Measurements from ENCODE around the gene DUOX2. TPM values are rescaled to one million over a fixed set of nuclear protein-coding genes. Genes with fewer than 3 reads are reported as not detected.

Gene DUOX2
- not detected in 2 replicates for total RNA-seq

DNA sequence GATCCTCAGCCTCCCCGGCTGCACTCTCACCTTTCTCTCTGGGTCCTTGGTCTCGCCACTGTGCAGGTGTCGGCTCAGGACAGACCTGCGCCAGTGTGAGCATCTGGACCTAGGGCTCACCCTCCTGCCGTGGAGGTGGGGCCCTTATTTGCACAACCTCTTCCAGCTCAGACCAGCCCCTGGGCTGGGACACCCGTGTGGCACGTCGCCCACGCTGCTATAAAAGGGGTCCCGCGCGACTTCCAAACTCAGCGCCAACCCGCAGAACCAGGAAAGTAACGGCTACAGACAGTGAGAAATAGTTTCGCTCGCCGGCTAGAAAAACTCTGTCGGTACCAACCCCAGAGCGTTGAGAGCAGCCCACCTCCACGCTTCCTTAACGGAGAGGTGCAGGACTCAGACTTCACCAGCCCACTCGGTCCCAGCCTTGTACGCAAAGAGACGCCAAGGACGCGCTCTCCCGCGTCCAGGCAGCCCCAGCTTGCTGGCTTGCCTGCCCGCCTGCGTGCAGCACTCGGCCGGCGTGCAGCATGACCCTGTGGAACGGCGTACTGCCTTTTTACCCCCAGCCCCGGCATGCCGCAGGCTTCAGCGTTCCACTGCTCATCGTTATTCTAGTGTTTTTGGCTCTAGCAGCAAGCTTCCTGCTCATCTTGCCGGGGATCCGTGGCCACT, at the start of gene DUOX2, which contains the start of gene DUOXA2:
TSS of gene DUOX2 (minus strand) at position 97 of the 675 bp plus-strand sequence. CDS start 761 bp downstream, outside the sequence.
TSS of gene DUOXA2 (plus strand) at position 251 of the 675 bp plus-strand sequence. CDS start at position 531, 280 bp downstream.
- no peak for DNase-seq (ENCODE audit: low read depth in 2 of 2)

DNA sequence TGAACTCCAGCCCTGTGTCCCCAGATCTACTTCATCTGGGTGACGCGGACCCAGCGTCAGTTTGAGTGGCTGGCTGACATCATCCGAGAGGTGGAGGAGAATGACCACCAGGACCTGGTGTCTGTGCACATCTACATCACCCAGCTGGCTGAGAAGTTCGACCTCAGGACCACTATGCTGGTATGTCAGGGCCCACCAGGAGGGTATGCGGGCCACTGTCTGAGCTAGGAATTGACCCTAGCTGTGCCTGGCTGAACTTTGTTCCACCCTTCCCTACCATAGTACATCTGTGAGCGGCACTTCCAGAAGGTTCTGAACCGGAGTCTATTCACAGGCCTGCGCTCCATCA, 49.5 kb upstream of the DUOX2 start:
- no peak for DNase-seq (ENCODE audit: low read depth in 2 of 2)

DNA sequence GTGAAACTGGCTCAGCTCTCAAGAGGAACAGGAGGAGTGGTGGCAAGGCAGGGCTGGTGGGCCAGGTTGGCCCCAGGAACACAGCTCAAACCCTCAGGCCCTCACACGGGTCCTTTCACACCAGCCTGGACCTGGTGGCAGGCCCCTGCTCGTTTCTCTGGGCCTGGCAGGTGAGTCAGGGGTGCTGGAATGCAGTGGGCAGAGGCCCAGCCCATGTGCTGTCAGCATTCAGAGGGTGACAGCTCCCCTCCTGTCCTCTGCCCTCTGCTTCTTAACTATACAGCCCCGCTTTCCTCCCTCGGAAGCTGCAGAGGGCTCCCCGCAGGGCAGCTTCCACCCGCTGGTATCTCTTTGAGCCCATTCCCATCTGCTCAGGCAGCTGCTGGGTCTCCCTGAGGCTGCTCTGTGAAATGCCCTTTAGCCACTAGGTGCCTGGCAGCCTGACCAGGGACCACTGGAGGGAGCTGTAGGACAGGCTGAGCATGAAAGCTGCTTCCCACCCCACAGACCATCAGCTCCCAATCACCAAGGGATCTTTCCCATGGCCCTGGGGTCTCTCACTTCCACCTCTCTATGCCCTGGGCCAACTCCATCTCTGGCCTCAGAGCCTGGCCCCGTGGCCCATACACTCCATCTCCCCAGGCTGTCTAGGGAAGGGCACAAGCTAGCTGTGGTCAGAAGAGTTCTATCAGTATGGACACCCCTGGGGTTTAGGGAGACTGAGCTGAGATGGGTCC, 49.0 kb upstream of the DUOX2 start:
- DNase-seq (ENCODE audit: low read depth in 2 of 2) = peak; percentile 73 to 83

DNA sequence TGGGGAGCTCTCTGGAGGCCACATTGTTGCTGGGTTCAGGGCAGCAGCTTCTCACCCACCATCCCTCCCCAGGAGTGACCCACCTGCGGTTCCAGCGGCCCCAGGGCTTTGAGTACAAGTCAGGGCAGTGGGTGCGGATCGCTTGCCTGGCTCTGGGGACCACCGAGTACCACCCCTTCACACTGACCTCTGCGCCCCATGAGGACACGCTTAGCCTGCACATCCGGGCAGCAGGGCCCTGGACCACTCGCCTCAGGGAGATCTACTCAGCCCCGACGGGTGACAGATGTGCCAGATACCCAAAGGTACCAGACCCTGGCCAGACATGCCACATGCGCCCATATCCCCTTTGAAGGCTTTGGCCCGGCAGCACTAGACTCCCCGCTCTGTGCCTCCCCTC, 47.7 kb upstream of the DUOX2 start:
- no peak for DNase-seq (ENCODE audit: low read depth in 2 of 2)

DNA sequence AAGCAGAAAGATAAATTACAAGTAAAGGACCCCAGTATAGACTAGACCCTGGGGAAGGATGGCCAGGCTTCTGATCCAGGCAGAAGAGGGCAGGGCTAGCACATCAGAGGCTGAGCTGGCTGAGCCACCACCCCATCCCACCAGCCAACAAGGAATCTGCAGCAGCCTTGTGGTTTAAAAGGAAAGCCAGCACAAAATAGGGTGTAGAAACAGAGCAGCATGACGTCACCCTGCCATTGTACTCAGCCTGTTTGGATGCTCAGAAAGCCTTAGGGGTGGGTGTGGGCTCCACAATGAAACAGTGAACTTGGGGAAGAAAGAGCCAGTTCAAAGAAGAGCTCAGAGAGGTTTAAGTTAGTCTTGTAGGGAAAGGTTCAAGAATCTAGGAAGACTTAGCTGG, 44.0 kb upstream of the DUOX2 start:
- DNase-seq (ENCODE audit: low read depth in 2 of 2) = no peak

DNA sequence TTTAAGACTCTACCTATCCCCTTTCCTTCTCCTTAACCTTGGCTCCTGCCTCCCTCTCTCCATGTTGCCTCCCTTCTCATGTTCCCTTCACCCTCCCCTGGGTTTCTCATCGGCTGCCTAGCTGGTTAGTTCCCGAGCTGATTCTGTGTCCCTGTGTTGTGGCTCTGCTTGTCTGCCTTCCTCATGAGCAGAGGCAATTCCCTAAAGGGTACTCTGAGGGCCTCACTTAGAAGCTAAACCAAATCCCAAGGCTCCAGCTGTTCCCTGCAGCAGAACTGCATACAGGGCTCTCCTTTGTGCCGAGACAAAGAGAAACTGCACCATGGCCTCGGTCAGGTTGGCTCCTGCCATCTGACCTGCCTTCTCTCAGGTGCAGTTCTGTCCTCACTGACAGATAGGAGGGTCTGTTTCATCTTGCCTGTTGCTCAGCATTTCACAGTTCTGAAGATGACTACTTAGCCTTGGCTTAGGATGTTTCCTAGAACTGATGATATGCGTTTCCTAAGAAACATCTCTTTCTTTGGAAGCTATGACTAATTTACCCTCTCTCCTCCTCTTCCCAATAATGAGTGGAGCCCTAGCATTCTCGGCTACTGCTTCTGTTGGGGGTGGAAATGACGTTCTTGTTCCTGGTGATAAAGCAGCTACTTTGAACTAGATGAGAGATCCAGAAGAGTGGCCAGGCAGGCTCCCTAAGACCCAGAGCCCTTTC, 42.9 kb upstream of the DUOX2 start:
- DNase-seq (ENCODE audit: low read depth in 2 of 2) = no peak

DNA sequence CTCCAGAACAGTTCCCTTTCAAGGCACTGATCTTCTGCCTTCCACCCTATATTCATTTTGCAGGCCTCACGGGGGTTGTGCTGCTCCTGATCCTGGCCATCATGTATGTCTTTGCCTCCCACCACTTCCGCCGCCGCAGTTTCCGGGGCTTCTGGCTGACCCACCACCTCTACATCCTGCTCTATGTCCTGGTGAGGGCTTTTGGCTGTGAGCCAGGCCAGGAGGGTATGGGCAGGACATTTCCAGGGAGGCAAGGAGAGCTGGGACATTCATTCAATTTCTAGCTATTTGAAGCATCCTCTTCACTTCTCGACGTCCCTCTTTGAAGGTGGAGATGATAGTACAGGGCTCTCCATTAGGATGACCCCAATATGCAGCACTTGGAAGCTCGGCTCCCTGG, 41.8 kb upstream of the DUOX2 start:
- DNase-seq (ENCODE audit: low read depth in 2 of 2) = no peak

DNA sequence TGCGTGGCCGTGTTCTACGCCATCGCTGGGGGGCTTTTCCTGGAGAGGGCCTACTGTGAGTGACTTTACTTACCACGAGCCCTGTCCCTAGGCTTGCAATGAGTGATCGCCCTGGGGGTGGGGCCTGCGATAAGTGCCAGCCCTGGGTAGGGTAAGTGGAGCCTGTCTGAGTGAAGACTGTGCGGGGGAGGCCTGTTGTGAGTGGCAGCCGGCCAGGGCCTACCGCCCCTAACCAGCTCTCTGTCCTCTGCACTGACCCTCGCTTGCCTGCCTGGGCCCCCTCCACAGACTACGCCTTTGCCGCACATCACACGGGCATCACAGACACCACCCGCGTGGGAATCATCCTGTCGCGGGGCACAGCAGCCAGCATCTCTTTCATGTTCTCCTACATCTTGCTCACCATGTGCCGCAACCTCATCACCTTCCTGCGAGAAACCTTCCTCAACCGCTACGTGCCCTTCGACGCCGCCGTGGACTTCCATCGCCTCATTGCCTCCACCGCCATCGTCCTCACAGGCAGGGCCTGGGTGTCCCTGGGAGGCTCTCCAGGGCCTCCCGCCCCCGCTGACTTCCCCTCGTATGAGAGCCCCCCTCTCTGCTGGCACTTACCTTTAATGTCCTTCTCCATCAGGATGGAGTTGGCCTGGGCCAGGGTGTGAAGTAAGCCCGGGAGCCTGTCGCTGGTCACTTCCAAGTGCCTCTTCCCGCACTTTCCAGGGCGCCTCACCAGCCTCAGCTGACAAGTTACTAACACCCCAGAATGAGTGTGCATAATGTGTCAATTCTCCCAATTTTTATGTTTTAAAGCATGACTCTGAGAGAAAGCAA, 38.2 kb upstream of the DUOX2 start:
- no peak for DNase-seq (ENCODE audit: low read depth in 2 of 2)

DNA sequence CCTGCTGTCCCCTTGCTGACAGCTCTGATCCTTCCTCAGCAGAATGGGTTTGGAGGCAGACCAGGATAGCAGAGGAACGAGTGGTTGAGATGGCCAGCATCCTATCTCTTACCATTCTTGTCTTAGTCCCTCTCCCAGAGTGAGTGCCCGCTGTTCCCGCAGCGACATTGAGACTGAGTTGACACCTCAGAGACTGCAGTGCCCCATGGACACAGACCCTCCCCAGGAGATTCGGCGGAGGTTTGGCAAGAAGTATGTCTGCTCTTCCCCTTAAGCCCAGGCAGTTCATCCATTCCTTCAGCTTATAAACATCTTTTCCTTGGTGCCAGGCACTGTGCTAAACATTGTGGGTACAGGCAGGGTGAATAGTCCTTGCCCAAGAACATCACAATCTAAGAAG, 37.0 kb upstream of the DUOX2 start:
- no peak for DNase-seq (ENCODE audit: low read depth in 2 of 2)

DNA sequence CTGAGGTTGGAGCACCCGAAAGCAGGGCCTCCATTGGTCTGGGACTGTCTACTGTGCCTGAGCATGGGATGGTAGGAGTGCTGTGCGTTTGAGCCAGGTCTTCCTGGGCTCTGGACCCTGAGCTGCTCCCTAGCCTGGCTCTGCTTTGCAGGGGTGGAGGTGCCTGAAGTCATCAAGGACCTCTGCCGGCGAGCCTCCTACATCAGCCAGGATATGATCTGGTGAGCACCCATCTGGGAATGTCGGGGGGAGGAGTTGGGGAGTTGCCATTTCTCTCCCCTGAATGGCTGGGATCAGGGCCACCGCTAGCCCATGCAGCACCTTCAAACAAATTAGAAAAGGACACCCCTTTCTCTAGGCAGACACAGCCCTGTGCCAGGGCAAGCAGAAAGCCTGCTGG, 36.5 kb upstream of the DUOX2 start:
- no peak for DNase-seq (ENCODE audit: low read depth in 2 of 2)

DNA sequence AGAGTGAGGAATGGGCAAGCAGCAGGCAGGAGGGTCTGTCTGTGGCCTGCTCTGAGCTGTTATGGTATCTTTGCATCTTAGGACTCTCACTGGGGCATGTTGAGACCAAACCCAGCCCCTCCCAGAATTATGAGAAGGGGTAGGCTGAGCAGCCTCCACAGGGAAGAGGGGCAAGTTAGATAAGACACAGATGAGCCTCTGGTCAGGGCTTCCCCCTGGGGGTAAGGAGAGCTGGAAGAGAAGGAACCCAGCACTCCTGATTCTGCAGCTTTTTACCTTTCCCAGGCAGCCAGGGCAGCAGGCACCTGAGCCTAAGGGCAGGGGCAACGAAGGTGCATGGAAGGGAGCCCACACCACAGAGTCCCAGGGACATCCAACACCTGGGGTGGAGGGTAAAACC, 35.1 kb upstream of the DUOX2 start:
- DNase-seq (ENCODE audit: low read depth in 2 of 2) = no peak

DNA sequence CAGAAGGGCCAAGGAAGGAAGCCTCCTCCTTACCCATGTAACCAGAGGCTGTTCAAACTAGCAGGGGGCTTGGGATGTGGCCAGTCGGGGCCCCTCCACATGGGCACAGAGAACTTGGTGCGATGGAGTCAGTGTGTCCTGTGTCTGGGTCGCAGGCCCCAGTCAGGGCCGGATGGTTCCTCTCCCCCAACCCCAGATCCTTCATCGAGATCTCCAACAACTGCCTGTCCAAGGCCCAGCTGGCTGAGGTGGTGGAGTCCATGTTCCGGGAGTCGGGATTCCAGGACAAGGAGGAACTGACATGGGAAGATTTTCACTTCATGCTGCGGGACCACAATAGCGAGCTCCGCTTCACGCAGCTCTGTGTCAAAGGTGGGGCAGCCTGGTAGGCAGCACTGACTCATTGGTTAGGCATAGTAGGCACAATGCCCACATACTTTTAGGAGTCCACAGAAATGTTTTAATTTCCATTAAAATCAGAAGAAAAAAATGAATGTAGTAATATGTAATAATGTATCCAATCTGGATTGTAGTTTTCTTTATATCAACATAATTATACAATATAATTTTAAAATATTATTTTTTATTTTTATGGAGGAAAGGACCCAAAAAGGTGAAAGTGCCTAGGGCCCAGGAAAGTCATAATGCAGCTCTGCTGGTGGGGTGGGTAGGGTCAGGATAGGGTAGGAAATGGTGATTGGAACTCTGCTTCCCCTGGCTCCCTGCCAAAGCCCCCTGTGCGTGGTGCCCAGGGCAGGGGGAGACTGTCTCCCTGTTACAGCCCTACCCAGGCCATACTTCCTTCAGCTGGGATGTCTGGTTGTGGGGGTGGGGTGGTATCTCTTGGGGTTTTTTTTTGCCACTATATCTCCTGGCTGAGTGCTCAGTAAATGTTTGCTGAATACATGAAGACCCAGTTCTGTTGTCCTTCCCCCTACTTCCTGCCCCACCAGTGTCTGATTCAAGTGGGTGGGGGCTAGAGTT, 34.4 kb upstream of the DUOX2 start:
- DNase-seq (ENCODE audit: low read depth in 2 of 2) = no peak

DNA sequence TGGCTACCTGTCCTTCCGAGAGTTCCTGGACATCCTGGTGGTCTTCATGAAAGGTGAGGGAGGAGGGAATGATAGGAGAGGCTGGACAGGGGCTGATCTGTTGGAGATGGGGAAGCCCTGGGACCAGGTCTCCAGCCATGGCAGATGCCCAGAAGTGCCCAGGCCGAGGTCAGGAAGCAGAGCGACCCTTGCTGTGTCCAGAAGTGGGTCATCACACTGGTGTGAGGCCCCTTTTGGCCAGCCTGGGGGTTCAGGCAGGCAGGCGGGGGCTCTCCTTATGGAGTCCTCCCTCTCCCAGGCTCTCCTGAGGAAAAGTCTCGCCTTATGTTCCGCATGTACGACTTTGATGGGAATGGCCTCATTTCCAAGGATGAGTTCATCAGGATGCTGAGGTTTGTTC, 33.6 kb upstream of the DUOX2 start:
- no peak for DNase-seq (ENCODE audit: low read depth in 2 of 2)

DNA sequence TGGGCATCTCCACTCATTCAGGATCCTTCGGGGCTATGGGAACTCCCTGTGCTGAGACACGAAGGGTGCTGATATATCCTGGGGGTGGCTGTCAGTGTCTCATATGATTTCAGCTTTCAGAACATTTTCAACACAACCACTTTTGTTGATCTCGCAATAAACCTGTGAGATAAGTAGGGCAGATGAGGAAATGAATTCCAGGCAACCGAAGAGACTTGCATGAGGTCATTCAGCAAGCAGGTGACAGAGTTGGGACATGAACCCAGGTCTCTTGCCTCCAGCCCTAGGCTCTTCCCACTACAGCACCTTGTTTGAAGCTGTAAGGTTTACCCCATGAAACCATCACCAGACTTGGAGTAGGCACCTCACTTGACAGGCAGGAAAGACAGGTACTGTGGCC, 32.4 kb upstream of the DUOX2 start:
- DNase-seq (ENCODE audit: low read depth in 2 of 2) = no peak

DNA sequence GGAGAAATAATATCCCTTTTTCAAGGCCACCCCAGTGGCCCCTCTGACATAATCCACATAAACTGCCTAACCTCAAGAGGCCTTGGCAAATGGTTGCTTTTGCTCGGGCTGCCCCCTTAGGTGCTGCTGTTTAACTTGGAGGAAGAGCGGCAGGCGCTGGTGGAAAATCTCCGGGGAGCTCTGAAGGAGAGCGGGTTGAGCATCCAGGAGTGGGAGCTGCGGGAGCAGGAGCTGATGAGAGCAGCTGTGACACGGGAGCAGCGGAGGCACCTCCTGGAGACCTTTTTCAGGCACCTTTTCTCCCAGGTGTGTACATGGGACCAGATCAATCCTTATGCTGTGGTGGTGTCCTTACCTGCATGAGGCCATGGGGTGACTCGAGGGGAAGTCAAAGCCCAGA, 30.8 kb upstream of the DUOX2 start:
- DNase-seq (ENCODE audit: low read depth in 2 of 2) = no peak

DNA sequence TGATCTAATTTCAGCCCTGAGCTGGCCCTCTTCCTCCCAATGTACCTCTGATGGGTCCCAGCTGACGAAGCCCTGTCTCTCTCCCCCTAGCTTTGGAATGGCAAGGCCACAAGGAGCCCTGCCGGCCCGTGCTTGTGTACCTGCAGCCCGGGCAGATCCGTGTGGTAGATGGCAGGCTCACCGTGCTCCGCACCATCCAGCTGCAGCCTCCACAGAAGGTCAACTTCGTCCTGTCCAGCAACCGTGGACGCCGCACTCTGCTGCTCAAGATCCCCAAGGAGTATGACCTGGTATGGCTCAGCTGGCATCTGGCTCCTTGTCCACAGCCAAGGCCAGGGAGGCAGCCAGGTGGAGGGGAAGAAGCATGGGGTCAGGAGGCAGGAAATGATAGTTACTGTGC, 30.0 kb upstream of the DUOX2 start:
- no peak for DNase-seq (ENCODE audit: low read depth in 2 of 2)

DNA sequence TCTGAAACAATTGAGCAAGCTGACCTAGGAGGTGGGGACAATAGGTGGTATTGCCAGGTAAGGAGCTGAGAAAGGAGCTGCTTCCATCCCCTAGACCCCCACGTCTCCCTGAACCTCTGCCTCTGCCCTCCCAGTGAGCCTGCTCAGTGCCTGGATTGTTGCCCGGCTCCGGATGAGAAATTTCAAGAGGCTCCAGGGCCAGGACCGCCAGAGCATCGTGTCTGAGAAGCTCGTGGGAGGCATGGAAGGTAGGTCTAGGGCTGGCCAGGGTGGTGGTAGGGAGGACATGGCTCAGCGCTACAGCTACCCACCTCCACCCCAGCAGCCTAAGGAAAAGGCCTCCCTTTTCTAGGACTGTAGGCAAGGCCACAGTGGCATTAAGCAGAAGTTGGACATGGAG, 29.1 kb upstream of the DUOX2 start:
- DNase-seq (ENCODE audit: low read depth in 2 of 2) = no peak

DNA sequence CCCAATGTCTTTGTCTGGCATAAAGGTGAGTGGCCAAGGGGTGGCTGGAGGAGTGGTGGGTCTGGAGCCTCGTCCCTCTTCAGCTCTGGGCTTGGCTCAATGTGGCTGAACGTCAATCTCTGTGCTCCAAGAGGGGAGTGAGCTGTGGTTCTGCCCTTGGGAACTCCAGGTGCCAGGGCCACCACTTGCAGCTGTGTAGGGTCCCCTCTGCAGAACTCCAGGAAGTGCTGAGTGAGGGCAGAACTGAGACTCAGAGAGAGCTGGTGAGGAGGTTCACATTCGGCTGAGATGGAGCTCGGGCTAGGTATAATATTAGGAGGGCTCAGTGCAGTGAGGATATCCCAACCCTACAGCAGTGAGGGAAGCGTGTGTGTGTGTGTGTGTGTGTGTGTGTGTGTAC, 27.4 kb upstream of the DUOX2 start:
- DNase-seq (ENCODE audit: low read depth in 2 of 2) = no peak

DNA sequence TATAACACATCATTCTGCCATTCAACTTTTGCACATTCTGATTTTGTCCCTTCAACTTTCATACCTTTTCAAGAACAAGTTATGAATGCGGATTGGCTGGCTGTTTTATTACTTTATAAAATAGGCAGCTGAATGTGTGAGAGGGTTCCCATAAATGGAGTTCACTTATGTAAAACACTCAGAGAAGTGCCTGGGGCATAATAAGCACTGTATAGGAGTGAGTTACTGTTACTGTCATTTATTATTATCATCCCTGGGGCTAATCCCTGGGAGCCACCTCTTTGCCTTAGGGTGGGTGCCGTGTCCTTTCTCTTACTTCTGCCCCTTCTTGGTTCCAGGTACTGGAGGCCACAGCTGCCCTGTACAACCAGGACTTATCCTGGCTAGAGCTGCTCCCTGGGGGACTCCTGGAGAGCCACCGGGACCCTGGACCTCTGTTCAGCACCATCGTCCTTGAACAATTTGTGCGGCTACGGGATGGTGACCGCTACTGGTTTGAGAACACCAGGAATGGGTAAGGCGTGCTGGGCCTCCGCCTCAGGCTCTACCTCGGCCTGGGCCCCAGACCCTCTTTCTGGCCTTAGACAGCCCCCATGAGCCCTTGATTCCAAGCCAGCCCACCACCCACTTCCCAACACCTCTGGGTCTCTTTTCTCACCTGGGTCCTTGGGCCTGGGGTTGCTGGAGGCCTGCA, 26.7 kb upstream of the DUOX2 start:
- DNase-seq (ENCODE audit: low read depth in 2 of 2) = no peak

DNA sequence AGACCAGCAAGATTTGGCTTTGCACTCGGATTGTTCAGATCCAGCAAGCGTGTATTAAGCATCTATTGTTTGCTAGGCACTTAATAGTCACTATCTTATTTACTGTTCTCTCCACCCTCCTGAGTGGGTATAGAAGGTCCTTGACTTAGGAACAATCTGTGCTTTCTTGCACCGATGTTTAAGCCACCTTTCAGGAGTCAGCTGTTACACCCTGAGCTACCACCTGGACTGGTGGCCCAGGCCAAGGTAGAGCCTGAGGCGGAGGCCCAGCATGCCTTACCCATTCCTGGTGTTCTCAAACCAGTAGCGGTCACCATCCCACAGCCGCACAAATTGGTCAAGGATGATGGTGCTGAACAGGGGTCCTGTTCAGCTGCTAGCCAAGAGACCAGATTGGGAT, 25.8 kb upstream of the DUOX2 start:
- no peak for DNase-seq (ENCODE audit: low read depth in 2 of 2)

Measured in dermis microvascular lymphatic vessel endothelial cell (primary cell).